Upper lobe of left lung (tissue), 6 donors: ENCODE measurements around the gene SLC49A3. TPM values are rescaled to one million over a fixed set of nuclear protein-coding genes. Genes with fewer than 3 reads are reported as not detected.
"Not testable (repeated sequence)": the region's sequence is repeated elsewhere in the genome, so short reads cannot be mapped to it uniquely, and the experiment has no call there.

Experiments used
- ATAC-seq, 2 donors: fragments of 200-7000 bp; cut with Tn5 transposase; one replicate each; pipeline ENCODE4 v1.9.1; 2022; ENCODE audit warnings: mild to moderate bottlenecking in 2 of 2, moderate library complexity in 2 of 2; ENCODE audit not compliant: low FRiP score in 2 of 2
- DNase-seq, 2 donors: peaks; one replicate each; pipeline ENCODE4 v3.0.0-alpha.2; 2019 to 2020
- H3K27ac ChIP-seq, 4 donors: fragments of 200-600 bp; sonication (generic); one replicate each; pipeline ENCODE4 v1.5.1; 2016 to 2019
- H3K27me3 ChIP-seq, 4 donors: fragments of 200-600 bp; sonication (generic); one replicate each; pipeline ENCODE4 v1.5.1; 2017 to 2019
- H3K36me3 ChIP-seq, 4 donors: fragments of 200-600 bp; sonication (generic); one replicate each; pipeline ENCODE4 v1.5.1; 2016 to 2019
- H3K4me1 ChIP-seq, 4 donors: fragments of 200-600 bp; sonication (generic); one replicate each; pipeline ENCODE4 v1.5.1; 2018 to 2019
- H3K4me3 ChIP-seq, 4 donors: fragments of 200-600 bp; sonication (generic); one replicate each; pipeline ENCODE4 v1.5.1; 2017 to 2019; ENCODE audit warnings: mild to moderate bottlenecking in 2 of 4, moderate library complexity in 1 of 4
- H3K9me3 ChIP-seq, 4 donors: fragments of 200-600 bp; sonication (generic); one replicate each; pipeline ENCODE4 v1.5.1; 2018 to 2019
- CTCF ChIP-seq, 6 experiments: fragments of 450-650 bp in 4 of 6; fragments of 200-600 bp in 2 of 6; sonication (generic) in 2 of 6; IDR thresholded peaks; one replicate each; pipeline ENCODE4 v1.5.1; 2016 to 2019; ENCODE audit warnings: antibody characterized with exemption in 6 of 6
- EP300 ChIP-seq, 4 donors: sonication (generic); formaldehyde crosslinking; IDR thresholded peaks; one replicate each; pipeline ENCODE4 v1.5.1; 2017; ENCODE audit warnings: antibody characterized with exemption in 4 of 4, control low read depth in 2 of 4
- POLR2A ChIP-seq, 4 donors: fragments of 450-650 bp; IDR thresholded peaks; one replicate each; pipeline ENCODE4 v1.5.1; 2016 to 2017; ENCODE audit warnings: antibody characterized with exemption in 4 of 4, mild to moderate bottlenecking in 2 of 4
- POLR2AphosphoS5 ChIP-seq, 2 donors: sonication (generic); formaldehyde crosslinking; IDR thresholded peaks; one replicate each; pipeline ENCODE4 v1.5.1; 2017; ENCODE audit warnings: antibody characterized with exemption in 2 of 2
- WGBS, 2 donors: methylation state at CpG; one replicate each; pipeline ENCODE4 v1.1.5; 2017 to 2018; 5-methylcytosine and 5-hydroxymethylcytosine counted together
- total RNA-seq, 6 donors: library from RNA; depleted of rRNA in 4 of 6; stranded (reverse); fragments of >200 nt in 4 of 6; gene quantifications; one replicate each; pipeline versions ENCODE4 v1.1.0 to v1.2.1, GENCODE V29; 2016 to 2021
- donor health status: DM: no; HTN: no; CAD: no; lungs with moderate emphysema.
- donor health status: DM: no; HTN: yes; CAD: no; lungs with severe emphysema.

Gene SLC49A3
- total RNA-seq = 10 to 100 TPM; 12.2 to 65.0 (median 32.3) TPM

- H3K27me3 ChIP-seq = no peaks in the 10 kb centered on the region
- peak within 1 kb of the TSS; percentile 82 to 92 (median 88) for H3K27ac ChIP-seq
- peaks cover 0 to 5% (median 0%) of the 10 kb centered on the region in 4 donors for H3K36me3 ChIP-seq
- no peaks in the 10 kb centered on the region for H3K9me3 ChIP-seq
- 15% methylated on average over 41 of the region's 59 CpGs; no CpG with 5 or more reads in 1 of the 2 donors for WGBS, 2 donors
- ATAC-seq (peak in 1 of 2 donors; percentile 69), DNase-seq (peak in 1 of 2 donors; percentile 90)
- TF ChIP-seq POLR2A (IDR thresholded peaks at IDR 0.05) (peak in 1 of 4 donors; percentile 45), CTCF (IDR thresholded peaks at IDR 0.05) (no peak)
- peaks cover 30 to 41% (median 36%) of the 10 kb centered on the region in 4 donors for H3K4me1 ChIP-seq
- H3K4me3 ChIP-seq = peak within 1 kb of the TSS; percentile 34 to 61 (median 58)
Measured at GRCh38 chr4:688854-689681, at the start of gene SLC49A3. SLC49A3 (minus strand) TSS chr4:689151; CDS start chr4:689127, 24 bp downstream.

GRCh38 chr4:736561-736960, 47.6 kb upstream of the SLC49A3 start:
- H3K4me3 ChIP-seq, H3K27ac ChIP-seq, ATAC-seq, H3K27me3 ChIP-seq, H3K4me1 ChIP-seq, H3K9me3 ChIP-seq: not testable (repeated sequence)
- peak in 1 of 2 donors; percentile 54 for DNase-seq
- H3K36me3 ChIP-seq = peaks cover 35 to 86% (median 74%) of the 10 kb centered on the region in 4 donors
- 100% methylated on average over 4 to 12 of the region's 34 CpGs for WGBS, 2 donors

GRCh38 chr4:735583-735982, 46.6 kb upstream of the SLC49A3 start:
- no peak for TF ChIP-seq CTCF (IDR thresholded peaks at IDR 0.05)
- no peak for TF ChIP-seq POLR2AphosphoS5 (IDR thresholded peaks at IDR 0.05)
- no peak for TF ChIP-seq POLR2A (IDR thresholded peaks at IDR 0.05)
- TF ChIP-seq EP300 (IDR thresholded peaks at IDR 0.05) = no peak
- Histone ChIP-seq H3K4me3 (no peak overlapping the region), H3K27ac (no peak overlapping the region), H3K27me3 (no peaks in the 10 kb centered on the region), H3K9me3 (no peaks in the 10 kb centered on the region), H3K36me3 (peaks cover 35 to 87% (median 81%) of the 10 kb centered on the region in 4 donors), H3K4me1 (no peaks in the 10 kb centered on the region)
- 94 to 97% methylated on average over 8 of the region's 8 CpGs for WGBS, 2 donors
- DNase-seq = peak in 1 of 2 donors; percentile 24
- ATAC-seq = no peak

GRCh38 chr4:734951-735350, 46.0 kb upstream of the SLC49A3 start:
- H3K36me3 ChIP-seq = peaks cover 35 to 86% (median 80%) of the 10 kb centered on the region in 4 donors
- no peaks in the 10 kb centered on the region for H3K9me3 ChIP-seq
- no peak overlapping the region for H3K4me3 ChIP-seq
- 98% methylated on average over 9 of the region's 9 CpGs; no CpG with 5 or more reads in 1 of the 2 donors for WGBS, 2 donors
- H3K27ac ChIP-seq = no peak overlapping the region
- H3K27me3 ChIP-seq = no peaks in the 10 kb centered on the region
- TF ChIP-seq EP300 (IDR thresholded peaks at IDR 0.05) = no peak
- no peak for TF ChIP-seq POLR2AphosphoS5 (IDR thresholded peaks at IDR 0.05)
- no peak for TF ChIP-seq POLR2A (IDR thresholded peaks at IDR 0.05)
- ATAC-seq (no peak), DNase-seq (no peak)
- no peaks in the 10 kb centered on the region for H3K4me1 ChIP-seq

- 88 to 95% methylated on average over 8 to 9 of the region's 9 CpGs for WGBS, 2 donors
- peak in 1 of 2 donors; percentile 34 for DNase-seq
- Histone ChIP-seq H3K27ac (no peak overlapping the region), H3K27me3 (no peaks in the 10 kb centered on the region), H3K9me3 (no peaks in the 10 kb centered on the region), H3K4me1 (no peaks in the 10 kb centered on the region), H3K36me3 (peaks cover 35 to 78% (median 71%) of the 10 kb centered on the region in 4 donors), H3K4me3 (no peak overlapping the region)
- ATAC-seq = no peak
- no peak for TF ChIP-seq POLR2A (IDR thresholded peaks at IDR 0.05)
- no peak for TF ChIP-seq EP300 (IDR thresholded peaks at IDR 0.05)
- no peak for TF ChIP-seq POLR2AphosphoS5 (IDR thresholded peaks at IDR 0.05)
- no peak for TF ChIP-seq CTCF (IDR thresholded peaks at IDR 0.05)
Measured at GRCh38 chr4:734075-734474, 45.1 kb upstream of the SLC49A3 start.
